Measurements from ENCODE around the gene NTRK2.

The NTRK2 gene

GRCh38 chr9:84829997-84830696, 160.6 kb downstream of the NTRK2 start:
- H3K27ac ChIP-seq (ENCODE audit: extremely low read depth, low read depth, low read length): no peak overlapping the region
- no peaks in the 10 kb centered on the region for H3K36me3 ChIP-seq (ENCODE audit: control insufficient read depth in 2 of 2, insufficient read depth in 1 of 2, low read length in 2 of 2)
- POLR2A ChIA-PET: no interaction called here
- CTCF ChIA-PET: no interaction called here
- TF ChIP-seq ZNF768 (tag by site-specific recombination; IDR thresholded peaks at IDR 0.05) (no peak), MEIS1 (CRISPR knock-in tag; IDR thresholded peaks at IDR 0.05; ENCODE audit: borderline replicate concordance) (no peak), REPIN1 (tag by site-specific recombination; IDR thresholded peaks at IDR 0.05; ENCODE audit: low read depth) (no peak), ZNF423 (tag by site-specific recombination; IDR thresholded peaks at IDR 0.05) (no peak), HOXD13 (CRISPR knock-in tag; IDR thresholded peaks at IDR 0.05; ENCODE audit: borderline replicate concordance) (no peak), ZBTB44 (tag by site-specific recombination; IDR thresholded peaks at IDR 0.05) (no peak), ZNF184 (tag by site-specific recombination; IDR thresholded peaks at IDR 0.05) (no peak), ZNF692 (tag by site-specific recombination; IDR thresholded peaks at IDR 0.05) (no peak), ZNF292 (tag by site-specific recombination; IDR thresholded peaks at IDR 0.05; ENCODE audit: borderline replicate concordance, low read depth) (no peak), ZNF19 (tag by site-specific recombination; IDR thresholded peaks at IDR 0.05; ENCODE audit: low read depth) (no peak), ZNF148 (tag by site-specific recombination; IDR thresholded peaks at IDR 0.05; ENCODE audit: borderline replicate concordance) (no peak), ZNF214 (tag by site-specific recombination; IDR thresholded peaks at IDR 0.05; ENCODE audit: borderline replicate concordance) (no peak), ZBTB1 (tag by site-specific recombination; IDR thresholded peaks at IDR 0.05) (no peak), ZNF350 (tag by site-specific recombination; IDR thresholded peaks at IDR 0.05) (no peak), ZNF596 (tag by site-specific recombination; IDR thresholded peaks at IDR 0.05) (no peak)
- H3K9me3 ChIP-seq (ENCODE audit: control insufficient read depth, insufficient read depth, low read depth, low read length): no peaks in the 10 kb centered on the region
- no peaks in the 10 kb centered on the region for H3K4me1 ChIP-seq (ENCODE audit: control insufficient read depth, insufficient read depth, low read length)
- no peak overlapping the region for H3K4me3 ChIP-seq (ENCODE audit: low read depth, low read length)

- Histone ChIP-seq H3K9me3 (ENCODE audit: control insufficient read depth, insufficient read depth, low read depth, low read length) (no peaks in the 10 kb centered on the region), H3K4me1 (ENCODE audit: control insufficient read depth, insufficient read depth, low read length) (no peaks in the 10 kb centered on the region), H3K36me3 (ENCODE audit: control insufficient read depth in 2 of 2, insufficient read depth in 1 of 2, low read length in 2 of 2) (no peaks in the 10 kb centered on the region), H3K4me3 (ENCODE audit: low read depth, low read length) (no peak overlapping the region), H3K27ac (ENCODE audit: extremely low read depth, low read depth, low read length) (no peak overlapping the region)
- CTCF ChIA-PET: no interaction called here
- no peak for TF ChIP-seq ZNF623 (tag by site-specific recombination; IDR thresholded peaks at IDR 0.05)
- no peak for TF ChIP-seq SP3 (tag by site-specific recombination; IDR thresholded peaks at IDR 0.05)
- no peak for TF ChIP-seq ZNF280C (tag by site-specific recombination; IDR thresholded peaks at IDR 0.05)
- TF ChIP-seq ZNF184 (tag by site-specific recombination; IDR thresholded peaks at IDR 0.05): no peak
- no peak for TF ChIP-seq CTCF (tag by site-specific recombination; IDR thresholded peaks at IDR 0.05)
- TF ChIP-seq ZNF560 (tag by site-specific recombination; IDR thresholded peaks at IDR 0.05; ENCODE audit: borderline replicate concordance): no peak
- TF ChIP-seq KLF1 (tag by site-specific recombination; IDR thresholded peaks at IDR 0.05): no peak
- no peak for TF ChIP-seq ZNF600 (tag by site-specific recombination; IDR thresholded peaks at IDR 0.05)
- TF ChIP-seq ZBTB21 (tag by site-specific recombination; IDR thresholded peaks at IDR 0.05): no peak
- TF ChIP-seq HOXD13 (CRISPR knock-in tag; IDR thresholded peaks at IDR 0.05; ENCODE audit: borderline replicate concordance): no peak
- POLR2A ChIA-PET: no interaction called here
Observed at GRCh38 chr9:84831377-84831776, 161.8 kb downstream of the NTRK2 start.

All from HEK293 (cell line).